ENCODE results near the gene PRKCI.
"Not testable (repeated sequence)": the region's sequence is repeated elsewhere in the genome, so short reads cannot be mapped to it uniquely, and the experiment has no call there.

Gene PRKCI

DNA sequence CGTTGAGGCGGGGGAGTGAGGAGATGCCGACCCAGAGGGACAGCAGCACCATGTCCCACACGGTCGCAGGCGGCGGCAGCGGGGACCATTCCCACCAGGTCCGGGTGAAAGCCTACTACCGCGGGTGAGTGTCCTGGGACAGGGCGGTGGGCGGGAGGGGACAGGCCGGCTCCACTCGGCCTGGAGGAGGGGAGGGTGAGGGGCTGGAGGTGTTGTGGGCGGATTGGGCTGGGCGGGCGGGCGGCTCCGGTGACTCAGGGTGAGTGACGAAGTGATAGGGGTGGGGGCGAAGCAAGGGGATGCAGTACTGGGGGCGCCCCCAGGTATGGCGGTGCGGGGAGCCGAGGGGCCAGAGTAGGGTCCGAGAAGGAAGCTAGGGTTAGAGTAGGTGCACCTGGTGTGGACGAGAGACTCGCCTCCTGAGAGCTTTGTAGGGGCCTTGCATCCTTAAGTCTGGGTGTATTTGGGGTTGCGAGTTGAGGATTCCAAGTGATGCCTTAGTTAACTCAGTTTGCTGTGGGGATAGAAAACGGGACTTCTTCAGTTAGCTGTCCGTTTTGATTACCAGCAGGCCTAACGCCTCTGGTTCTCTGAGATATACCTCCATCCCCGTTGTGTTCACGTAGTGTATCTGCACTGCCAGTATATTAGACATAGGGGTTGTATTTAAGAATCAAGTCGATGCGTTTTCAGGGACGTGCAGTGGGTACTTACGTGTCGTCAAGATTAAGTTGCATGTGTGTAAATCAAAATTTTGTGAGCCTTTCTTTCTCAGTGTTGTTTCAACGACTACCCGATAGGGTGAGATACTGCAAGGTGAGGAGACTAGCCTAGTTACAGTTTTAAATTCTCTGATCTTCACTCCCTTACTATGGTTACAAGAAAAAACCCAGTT is 670 bp downstream of the PRKCI start:
- peak; percentile 3 to 13 for DNase-seq (ENCODE audit: low read depth in 2 of 2)

DNA sequence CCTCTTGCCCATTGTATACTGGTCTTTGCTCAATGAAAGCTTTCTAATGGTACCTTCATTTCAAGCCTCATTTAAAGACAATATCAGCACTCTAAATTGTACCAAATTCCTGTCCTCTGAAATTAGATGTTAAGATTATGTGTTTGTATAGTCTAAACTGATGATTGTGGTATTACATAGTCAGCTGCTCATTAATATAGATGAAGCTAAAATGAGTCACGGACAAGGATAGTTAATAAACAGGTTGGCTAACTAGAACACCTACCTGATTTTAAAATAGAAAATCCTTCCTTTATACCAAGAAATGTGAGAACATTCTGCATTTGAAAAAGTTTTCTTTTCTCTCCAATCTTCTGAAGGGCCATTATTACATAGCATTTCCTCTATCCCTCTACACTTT is 2.9 kb downstream of the PRKCI start:
- DNase-seq (ENCODE audit: low read depth in 2 of 2), result no peak

DNA sequence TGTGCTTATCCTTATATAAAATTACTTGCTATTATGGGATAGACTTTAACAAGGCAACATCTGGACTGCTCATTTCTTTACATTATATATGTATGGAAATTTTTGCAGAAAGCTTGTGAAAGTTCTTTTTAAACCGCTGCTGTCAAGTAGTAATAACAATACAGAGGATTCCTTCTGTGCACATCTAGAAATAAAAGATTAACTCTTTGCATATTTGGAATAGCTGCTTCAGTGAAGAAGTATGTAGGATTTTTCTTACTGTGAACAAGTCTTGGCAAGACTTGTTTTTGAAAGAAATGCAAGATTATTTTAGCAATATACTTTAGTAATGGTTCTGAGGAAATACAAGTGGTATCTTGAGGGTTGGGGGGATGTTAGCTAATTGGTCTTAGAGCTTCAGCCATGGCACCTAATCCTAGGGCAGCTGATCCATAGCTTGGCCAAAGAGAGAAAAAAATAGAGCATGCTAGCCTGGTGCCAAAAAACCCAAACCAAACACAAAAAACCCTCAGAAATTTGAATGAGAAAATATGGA is 4.3 kb downstream of the PRKCI start:
- no peak for DNase-seq (ENCODE audit: low read depth in 2 of 2)

DNA sequence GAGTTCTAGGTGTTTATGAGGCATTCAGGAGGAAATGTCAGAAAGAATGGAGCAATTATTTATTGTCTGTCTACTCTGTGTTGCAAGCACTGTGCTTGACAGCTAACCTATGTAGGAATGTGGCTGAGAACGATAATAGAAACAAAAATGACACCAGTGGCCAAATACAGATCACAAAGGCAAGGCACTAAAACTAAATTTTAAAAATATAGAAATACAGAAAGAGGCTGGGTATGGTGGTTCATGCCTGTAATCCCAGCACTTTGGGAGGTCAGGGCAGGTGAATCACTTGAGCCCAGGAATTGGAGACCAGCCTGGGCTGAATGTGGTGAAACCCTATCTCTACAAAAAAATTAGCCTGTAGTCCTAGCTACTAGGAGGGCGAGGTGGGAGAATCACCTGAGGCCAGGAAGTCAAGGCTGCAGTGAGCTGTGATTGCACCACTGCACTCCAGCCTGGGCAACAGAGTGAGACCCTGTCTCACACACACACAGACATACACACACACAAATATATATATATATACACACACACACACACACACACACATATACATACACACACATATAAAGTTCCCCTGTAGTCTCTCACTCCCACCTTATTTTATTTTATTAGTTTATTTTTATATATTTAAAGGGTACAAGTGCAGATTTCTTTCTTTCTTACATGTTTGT is 6.0 kb downstream of the PRKCI start:
- DNase-seq (ENCODE audit: low read depth in 2 of 2), result no peak

DNA sequence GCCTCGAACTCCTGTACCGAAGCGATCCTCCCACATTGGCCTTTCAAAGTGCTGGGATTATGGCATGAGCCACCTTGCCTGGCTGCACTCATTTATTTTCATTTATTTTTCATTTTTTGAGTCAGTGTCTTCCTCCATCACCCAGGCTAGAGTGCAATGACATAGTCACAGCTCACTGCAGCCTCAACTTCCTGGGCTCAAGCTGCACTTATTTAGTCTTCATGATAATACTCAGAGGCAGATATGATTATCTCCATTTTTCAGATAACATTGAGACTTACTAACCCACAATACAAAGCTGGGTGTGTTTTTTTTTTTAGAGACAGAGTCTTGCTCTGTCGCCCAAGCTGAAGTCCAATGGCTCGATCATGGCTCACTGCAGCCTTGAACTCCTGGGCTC is 10.0 kb downstream of the PRKCI start:
- no peak for DNase-seq (ENCODE audit: low read depth in 2 of 2)

DNA sequence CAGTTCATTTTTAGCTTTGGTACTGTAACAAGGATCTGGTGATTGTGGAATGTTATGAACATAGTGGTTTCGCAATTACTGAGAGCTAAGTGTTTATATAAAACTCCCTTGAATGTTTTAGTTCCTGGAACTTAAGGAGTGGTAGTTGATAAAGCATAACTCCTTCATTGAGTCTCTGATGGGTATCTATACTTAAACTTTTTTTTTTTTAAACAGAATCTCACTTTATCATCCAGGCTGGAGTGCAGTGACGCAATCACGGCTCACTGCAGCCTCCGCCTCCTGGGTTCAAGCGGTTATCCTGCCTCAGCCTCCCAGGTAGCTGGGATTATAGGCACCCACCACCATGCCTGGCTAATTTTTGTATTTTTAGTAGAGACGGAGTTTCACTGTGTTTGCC is 11.3 kb downstream of the PRKCI start:
- no peak for DNase-seq (ENCODE audit: low read depth in 2 of 2)

DNA sequence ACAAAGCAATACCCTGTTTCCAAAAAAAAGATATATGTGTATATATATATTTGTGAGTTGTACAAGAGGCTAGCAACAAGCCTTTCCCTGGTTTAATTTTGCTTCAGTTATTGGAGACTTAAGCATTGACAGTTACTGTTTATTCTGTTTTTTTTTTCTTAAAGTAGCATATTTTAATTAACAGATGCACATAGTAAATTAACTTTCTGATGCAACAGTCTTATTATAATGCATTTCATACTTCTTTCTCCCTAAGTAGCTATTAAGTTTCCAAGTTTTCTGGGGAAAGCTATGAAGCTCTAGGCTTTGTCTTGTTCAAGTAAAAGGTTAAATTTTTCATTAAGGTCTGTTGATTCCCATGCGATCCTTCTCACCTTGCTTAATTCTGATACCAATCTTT is 17.9 kb downstream of the PRKCI start:
- no peak for DNase-seq (ENCODE audit: low read depth in 2 of 2)

DNA sequence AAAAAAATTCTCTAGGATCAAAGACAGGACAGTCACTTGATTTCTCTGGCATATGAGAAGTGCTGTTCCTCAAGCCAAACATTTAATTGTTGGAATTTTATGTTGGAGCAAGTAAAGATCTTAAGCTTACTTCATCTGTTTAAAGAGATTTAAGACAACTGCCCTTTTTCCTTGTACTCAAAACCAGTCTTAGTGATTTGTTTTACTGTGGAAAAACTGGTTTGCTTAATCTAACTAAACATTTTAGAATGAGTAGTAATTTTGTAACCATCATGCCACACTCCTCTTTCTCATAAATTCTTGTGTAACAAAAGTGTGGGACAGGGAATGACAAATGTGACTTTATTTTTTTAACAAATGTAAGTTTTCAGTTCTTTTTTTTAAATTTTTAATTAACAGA is 18.4 kb downstream of the PRKCI start:
- DNase-seq (ENCODE audit: low read depth in 2 of 2), result no peak

DNA sequence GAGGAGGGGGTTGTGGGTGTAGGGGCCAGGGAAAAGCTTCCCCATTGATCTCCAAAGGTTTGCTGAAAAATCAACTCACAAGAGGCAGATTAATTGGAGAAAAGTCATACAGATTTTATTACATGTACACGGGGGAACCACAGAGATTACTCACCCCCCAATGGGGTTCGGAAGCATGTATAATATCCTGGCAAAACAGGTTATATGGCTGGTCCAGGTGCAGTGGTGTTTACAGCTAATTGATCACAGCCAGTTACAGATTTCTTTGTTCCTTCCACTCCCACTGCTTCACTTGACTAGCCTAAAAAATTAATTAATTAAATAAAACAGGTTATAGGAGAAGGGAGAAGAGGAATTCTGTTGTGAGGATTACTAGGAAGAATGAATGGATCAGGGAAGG is 22.4 kb downstream of the PRKCI start:
- no peak for DNase-seq (ENCODE audit: low read depth in 2 of 2)

DNA sequence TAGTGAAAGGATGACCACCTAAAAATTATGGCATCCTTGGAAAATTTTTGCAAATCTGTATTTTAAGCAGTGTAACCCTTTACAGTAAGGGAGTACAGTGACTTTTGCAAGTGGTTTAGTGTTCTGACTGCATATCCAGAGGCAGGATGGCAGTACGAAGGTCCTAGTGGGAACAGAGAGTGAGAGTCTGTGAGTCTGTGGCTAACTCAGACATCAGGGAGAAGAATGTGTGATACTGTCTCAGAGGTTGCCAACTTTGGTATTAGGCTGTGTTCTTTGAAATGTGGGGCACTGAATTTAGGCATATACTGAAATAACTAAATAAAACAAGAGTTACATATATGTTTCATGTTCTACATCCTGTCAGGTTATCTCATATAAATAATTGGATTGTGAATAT is 25.7 kb downstream of the PRKCI start:
- no peak for DNase-seq (ENCODE audit: low read depth in 2 of 2)

DNA sequence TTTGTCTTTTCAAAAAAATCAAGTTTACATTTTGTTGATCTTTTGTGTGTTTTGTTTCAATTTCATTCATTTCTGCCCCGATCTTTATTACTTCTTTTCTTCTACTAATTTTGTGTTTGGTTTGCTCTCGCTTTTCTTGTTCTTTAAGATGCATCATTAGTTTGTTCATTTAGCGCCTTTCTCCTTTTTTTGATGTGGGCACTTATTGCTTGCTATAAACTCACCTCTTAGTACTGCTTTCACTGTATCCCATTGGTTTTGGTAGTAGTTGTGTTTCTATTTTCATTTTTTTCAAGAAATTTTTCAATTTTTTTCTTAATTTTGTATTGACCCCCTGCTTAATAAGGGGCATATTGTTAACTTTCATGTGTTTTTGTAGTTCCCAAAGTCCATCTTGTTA is 34.4 kb downstream of the PRKCI start:
- no peak for DNase-seq (ENCODE audit: low read depth in 2 of 2)

DNA sequence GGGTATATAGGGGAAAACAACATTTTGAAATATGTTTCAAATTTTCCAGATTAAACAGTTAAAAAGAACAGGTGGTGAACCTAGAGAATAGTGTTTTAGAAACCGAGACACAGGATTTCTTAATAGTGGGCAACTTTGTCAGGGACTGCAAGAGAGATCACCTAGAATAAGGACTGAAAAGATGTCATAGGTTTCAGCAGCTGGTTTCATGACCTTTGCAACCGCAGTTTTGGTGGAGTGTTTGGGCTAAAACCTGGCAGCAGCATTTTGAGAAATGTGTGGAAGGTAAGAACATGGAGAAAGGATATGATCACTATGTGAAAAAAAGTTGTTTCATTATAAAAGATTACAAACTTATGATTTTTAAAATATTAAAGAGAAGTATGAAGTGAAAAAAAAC is 34.9 kb downstream of the PRKCI start:
- no peak for DNase-seq (ENCODE audit: low read depth in 2 of 2)

DNA sequence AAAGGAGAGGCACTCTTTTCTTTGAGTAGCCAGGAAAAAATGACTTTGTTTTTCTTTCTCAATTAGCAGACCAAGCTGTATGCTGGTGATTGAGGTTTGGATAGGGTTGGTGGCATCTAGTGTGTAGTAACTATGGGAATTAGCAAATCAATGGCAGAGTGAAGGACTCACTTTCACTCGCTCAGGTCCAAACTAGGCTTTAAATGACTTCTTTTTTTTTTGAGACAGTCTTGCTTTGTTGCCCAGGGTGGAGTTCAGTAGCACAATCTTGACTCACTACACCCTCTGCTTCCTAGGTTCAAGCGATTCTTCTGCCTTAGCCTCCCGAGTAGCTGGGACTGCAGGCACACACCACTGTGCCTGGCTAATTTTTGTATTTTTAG is 35.9 kb downstream of the PRKCI start:
- no peak for DNase-seq (ENCODE audit: low read depth in 2 of 2)

DNA sequence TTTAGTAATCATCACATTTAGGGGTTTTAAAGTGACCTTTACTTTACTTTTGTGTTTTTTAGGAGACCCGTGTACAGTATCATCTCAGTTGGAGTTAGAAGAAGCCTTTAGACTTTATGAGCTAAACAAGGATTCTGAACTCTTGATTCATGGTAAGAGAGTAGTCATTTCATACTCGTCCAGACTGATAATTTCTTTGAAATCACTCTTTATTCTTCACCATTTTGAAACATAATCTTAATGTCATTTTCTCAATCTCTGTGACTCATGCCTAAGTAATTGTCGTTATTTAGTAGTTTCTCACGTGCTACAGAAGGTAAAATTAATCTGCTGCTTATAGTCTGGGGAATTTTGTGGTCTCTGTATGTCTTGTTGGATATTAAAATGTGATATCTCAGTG is 37.7 kb downstream of the PRKCI start:
- no peak for DNase-seq (ENCODE audit: low read depth in 2 of 2)

DNA sequence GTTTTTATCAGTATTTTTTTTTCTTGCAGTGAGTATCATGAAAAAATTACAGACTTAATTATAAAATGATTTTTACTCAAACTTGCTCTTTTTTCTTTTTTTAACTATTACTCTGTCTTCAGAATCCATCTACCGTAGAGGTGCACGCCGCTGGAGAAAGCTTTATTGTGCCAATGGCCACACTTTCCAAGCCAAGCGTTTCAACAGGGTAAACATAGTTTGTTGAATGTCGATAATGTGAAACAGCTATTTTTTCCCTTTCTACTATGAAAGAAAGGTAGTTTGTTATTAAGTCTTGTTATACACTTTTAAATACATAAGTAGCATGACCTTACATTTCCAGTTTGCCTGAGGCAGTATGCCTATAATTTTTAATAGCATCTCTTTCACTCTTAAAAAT is 45.6 kb downstream of the PRKCI start:
- DNase-seq (ENCODE audit: low read depth in 2 of 2), result no peak

DNA sequence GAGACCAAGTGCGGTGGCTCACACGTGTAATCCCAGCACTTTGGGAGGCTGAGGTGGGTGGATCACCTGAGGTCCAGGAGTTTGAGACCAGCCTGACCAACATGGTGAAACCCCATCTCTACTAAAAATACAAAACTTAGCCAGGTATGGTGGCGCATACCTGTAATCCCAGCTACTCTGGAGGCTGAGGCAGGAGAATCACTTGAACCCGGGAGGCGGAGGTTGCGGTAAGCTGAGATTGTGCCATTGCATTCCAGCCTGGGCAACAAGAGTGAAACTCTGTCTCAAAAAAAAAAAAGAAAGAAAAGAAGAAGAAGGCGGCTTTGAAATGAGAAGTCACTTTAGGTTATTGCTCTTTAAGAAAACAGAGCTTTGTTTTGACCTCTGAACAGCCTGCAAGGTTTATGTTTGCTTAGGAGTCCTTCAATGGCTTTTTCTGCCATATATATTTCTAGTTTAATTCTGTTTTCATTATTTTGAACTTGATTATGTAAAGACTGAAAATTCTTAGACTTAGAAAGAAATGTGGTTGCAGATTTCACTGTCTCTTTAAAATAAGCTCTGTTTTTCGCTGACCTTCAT is 47.5 kb downstream of the PRKCI start:
- DNase-seq (ENCODE audit: low read depth in 2 of 2), result not testable (repeated sequence)

DNA sequence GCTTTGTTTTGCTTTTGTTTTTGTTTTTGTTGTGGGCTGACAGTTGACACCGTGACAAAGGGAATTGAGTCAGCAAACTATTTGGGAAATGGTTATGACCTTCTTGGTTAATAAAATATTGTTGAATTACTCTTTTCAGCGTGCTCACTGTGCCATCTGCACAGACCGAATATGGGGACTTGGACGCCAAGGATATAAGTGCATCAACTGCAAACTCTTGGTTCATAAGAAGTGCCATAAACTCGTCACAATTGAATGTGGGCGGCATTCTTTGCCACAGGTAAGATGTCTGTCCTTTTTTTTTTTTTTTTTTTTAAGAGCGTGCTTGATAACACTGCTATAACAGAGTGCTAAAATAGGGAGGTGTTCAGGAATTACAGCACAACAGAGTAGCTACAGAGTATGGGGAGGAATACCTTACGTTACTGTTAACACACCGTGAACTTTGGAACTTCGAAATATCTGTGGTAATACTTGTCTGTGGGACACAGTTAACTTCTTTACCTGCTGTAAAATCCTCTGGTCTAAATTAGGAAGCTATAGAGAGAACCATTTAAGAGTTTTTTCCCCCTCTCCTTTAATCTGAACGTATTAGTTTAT is 48.2 kb downstream of the PRKCI start:
- no peak for DNase-seq (ENCODE audit: low read depth in 2 of 2)

DNA sequence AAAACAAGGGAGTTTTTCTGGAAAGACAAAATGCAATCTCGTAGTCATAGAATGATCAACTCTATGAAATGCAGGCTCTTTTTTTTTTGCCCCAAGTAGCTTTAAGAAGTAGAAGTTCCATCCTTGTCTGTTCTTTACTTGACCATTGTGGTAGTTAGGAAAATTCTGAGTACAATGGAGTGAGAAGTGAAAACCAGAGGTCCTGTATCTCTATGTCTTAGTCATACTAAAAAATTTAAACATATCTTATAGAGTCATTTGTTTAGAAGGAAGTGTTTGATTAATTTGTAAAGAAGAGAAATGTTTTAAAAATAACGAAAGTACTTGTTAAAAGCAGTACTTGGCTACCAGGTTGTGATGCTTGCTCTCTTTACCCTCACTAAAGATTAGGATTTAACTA is 52.4 kb downstream of the PRKCI start:
- DNase-seq (ENCODE audit: low read depth in 2 of 2), result no peak

DNA sequence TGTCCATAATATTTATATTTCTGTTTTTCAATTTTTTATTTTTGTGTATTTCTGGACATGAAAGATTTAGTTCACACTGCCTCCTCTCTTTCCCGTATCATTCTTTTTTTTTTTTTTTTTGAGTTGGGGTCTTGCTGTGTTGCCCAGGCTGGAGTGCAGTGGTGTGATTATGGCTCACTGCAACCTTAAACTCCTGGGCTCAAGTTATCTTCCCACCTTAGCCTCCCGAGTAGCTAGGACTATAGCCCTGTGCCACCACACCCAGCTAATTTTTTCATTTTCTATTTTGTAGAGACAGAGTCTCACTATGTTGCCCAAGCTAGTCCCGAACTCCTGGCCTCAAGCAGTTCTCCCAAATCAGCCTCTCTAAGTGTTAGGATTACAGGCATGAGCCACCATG is 53.6 kb downstream of the PRKCI start:
- DNase-seq (ENCODE audit: low read depth in 2 of 2), result no peak

DNA sequence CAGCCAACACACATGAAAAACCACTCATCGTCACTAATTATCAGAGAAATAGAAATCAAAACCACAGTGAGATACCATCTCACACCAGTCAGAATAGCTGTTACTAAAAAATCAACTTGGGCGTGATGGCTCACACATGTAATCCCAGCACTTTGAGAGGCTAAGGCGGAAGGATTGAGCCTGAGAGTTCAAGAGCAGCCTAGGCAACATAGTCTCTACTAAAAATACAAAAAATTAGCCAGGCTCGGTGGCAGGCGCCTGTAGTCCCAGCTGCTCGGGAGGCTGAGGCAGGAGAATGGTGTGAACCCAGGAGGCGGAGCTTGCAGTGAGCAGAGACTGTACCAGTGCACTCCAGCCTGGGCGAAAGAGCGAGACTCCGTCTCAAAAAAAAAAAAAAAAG is 55.1 kb downstream of the PRKCI start:
- DNase-seq (ENCODE audit: low read depth in 2 of 2), result not testable (repeated sequence)

DNA sequence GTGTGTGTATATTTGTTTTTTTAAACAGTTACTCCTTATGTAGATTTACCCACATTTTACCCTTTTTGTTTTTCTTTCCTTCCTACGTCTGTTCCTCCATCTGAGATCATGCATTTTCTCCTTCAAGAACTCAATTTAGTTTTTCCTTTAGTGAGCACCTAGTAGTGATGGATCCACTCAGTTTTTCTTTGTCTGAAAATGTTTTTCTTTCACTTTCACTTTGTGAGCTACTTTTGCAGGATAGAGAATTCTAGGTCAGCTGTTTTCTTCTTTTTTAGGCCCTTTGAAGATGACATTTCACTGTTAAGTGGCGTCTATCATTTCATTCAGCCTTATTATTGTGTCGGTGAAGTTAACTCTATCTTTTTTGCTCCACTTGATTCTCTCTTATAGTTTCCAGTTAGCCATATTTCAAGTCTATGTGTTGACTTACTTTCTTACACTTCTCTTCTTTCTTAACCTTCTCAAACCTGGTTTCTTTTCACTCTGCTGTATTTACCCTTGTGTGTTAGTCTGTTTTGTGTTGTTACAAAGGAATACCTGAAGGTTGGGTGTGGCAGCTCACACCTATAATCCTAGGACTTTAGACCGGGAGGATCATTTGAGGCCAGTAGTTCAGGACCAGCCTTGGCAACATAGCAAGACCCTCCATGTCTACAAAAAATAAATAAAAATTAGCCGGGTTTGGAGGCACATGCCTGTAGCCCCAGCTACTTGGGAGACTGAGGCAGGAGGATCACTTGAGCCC is 55.8 kb downstream of the PRKCI start:
- DNase-seq (ENCODE audit: low read depth in 2 of 2), result no peak

DNA sequence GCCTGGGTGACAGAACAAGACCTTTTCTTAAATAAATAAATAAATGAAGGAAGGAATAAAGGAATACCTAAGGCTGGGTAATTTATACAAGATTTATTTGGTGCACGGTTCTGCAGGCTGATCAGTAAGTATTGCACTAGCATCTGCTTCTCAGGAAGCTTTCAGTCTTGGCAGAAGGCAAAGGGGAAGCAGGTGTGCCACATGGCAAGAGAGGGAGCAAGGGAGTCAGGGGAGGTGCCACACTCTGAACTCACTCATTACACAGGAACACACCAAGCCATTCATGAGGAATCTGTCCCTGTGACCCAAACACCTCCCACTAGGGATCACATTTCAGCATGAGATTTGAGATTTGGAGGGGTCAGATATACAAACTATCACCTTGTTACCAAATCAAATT is 56.4 kb downstream of the PRKCI start:
- DNase-seq (ENCODE audit: low read depth in 2 of 2), result no peak

All from stimulated activated CD8-positive, alpha-beta memory T cell treated with anti-CD3 and anti-CD28 coated beads, Interleukin-2, amount 100 ng/mL, for 1 hour (primary cell).